ENCODE measurements around the gene DDX24.

Gene DDX24

DNA sequence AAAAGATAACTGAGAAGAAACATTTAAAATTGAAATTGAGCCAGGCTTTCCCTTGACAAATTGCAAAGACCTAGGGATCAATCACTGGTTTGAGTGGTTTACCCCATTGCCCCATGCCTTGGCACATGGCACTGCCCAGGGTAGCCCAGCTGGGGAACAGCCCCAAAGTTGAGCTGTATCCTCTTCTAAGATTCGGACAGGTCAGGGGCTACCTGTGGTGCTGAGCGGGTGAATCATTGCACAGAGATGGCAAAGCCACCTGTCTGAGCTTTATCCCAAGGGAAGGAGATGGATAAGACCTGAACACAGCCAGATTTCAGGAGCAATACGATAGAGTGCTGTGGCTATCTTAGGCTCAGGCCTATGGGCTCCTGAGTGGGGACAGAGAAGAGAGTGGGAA lies 41.4 kb upstream of the DDX24 start:
- ATAC-seq (replicated peaks) (no peak), DNase-seq (no peak)
- H3K36me3 Mint-ChIP-seq: peaks cover 23 to 28% of the 10 kb centered on the region in 2 donors
- no peak overlapping the region for H3K27ac Mint-ChIP-seq
- peaks cover 19 to 37% of the 10 kb centered on the region in 2 donors for H3K27me3 Mint-ChIP-seq
- H3K9me3 Mint-ChIP-seq: peaks cover 14 to 19% of the 10 kb centered on the region in 2 donors
- H3K4me1 Mint-ChIP-seq: peaks cover 0 to 5% of the 10 kb centered on the region in 2 donors
- no peak overlapping the region for H3K4me3 Mint-ChIP-seq

DNA sequence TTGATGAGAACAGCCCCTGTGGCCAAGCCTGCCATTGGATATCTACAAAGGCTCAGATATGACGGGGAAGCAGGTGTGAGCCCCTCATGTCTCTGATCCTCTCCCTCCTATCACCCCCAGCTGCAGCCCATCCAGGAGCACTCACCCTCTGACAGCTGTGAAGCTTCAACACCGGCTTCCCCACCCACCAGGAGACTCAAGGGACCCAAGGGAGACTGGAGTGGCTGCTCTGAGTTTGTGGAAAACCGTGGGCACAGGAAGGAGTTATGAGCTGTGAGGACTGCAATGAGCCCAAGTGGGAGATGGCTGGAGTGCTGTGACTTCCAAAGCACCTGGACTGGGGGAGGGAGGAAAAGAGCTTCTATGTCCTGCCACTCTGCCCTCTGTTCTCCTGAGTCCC lies 40.5 kb upstream of the DDX24 start:
- peaks cover 14 to 19% of the 10 kb centered on the region in 2 donors for H3K9me3 Mint-ChIP-seq
- DNase-seq: no peak
- H3K4me3 Mint-ChIP-seq: no peak overlapping the region
- peaks cover 26 to 46% of the 10 kb centered on the region in 2 donors for H3K27me3 Mint-ChIP-seq
- no peak for ATAC-seq (replicated peaks)
- H3K36me3 Mint-ChIP-seq: peaks cover 17 to 20% of the 10 kb centered on the region in 2 donors
- peaks cover 0 to 5% of the 10 kb centered on the region in 2 donors for H3K4me1 Mint-ChIP-seq
- no peak overlapping the region for H3K27ac Mint-ChIP-seq

DNA sequence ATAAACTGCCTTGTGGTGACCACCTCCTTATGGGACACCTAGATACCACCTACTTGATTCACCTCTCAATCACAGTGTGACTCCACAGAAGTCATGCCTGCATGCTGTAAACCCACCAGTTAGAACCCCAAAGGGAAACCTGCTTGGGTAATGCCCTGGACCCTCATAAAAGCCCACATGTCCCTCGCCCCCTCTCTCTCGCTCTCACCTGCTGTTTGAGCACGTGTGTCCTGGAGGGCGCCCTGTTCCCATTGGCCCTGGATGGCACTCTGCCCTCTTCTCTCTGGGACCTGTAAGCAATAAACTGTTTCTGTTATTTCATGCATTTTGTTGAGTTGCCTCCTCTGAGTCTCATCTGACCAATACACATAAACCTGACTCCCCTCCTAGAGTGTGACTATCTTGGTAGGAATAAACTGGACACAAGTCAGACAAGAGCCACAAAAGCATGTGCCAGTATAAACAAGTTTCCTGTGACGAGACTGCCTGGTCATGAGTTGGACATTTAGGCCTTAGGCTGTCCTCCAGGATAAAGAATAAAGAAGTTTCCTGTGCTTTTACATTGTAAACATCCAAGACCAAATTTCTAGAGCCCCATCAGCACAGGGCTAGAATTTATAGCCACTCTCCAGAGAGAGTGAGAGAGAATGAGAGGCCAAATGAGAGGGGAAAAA lies 39.8 kb upstream of the DDX24 start:
- Mint-ChIP-seq H3K27me3 (peaks cover 33 to 53% of the 10 kb centered on the region in 2 donors), H3K4me1 (peaks cover 0 to 5% of the 10 kb centered on the region in 2 donors)

DNA sequence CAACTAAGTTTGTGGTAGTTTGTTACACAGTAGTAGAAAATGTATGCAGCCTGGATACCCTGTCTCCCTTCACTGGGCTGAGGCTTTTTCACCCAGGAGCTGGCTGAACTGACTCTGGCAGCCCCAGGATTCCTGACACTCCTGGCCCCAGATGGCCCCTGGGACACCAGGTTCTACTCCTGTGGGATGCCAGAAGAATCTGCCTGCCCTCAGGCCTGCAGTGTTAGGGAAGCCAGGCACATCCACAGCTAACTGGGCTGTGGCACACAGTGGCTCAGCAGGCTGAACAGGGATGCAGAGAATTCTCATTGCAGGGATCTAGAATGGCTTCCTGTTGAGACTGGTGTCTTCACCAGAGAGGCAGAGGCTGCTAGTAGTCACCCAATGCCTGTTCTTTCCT lies 38.1 kb upstream of the DDX24 start:
- Mint-ChIP-seq H3K36me3 (peaks cover 12 to 18% of the 10 kb centered on the region in 2 donors), H3K9me3 (peaks cover 14 to 19% of the 10 kb centered on the region in 2 donors), H3K27ac (no peak overlapping the region), H3K27me3 (peaks cover 44 to 71% of the 10 kb centered on the region in 2 donors), H3K4me1 (no peaks in the 10 kb centered on the region), H3K4me3 (no peak overlapping the region)
- ATAC-seq (replicated peaks): no peak
- DNase-seq: no peak

More for the DNA sequence above, 39.8 kb upstream of the DDX24 start:
- DNase-seq: no peak
- no peak for ATAC-seq (replicated peaks)
- no peak overlapping the region for H3K27ac Mint-ChIP-seq
- H3K9me3 Mint-ChIP-seq: peaks cover 14 to 19% of the 10 kb centered on the region in 2 donors
- peaks cover 15 to 18% of the 10 kb centered on the region in 2 donors for H3K36me3 Mint-ChIP-seq
- H3K4me3 Mint-ChIP-seq: no peak overlapping the region

DNA sequence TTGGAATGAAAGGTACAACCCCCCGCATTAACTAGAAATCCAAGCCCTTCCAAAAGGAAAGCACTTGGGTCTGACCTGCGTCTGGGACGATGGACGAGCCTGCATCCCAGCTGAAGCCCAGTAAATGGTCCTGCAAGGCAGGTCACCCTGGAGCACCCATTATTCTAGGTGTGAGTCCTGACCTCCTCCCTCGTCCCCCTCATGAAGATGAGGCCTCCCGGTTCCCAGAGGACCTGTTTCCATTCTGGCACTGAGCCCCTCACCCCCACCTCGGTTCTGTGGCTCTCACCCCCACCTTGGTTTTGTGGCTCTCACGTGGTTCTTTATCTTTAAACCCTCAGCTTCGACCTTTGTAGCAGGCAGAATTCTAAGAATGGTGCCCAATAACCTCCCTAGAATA lies 36.9 kb upstream of the DDX24 start:
- H3K9me3 Mint-ChIP-seq: peaks cover 14 to 19% of the 10 kb centered on the region in 2 donors
- no peak overlapping the region for H3K27ac Mint-ChIP-seq
- no peaks in the 10 kb centered on the region for H3K4me1 Mint-ChIP-seq
- H3K36me3 Mint-ChIP-seq: peaks cover 12 to 13% of the 10 kb centered on the region in 2 donors
- peaks cover 47 to 77% of the 10 kb centered on the region in 2 donors for H3K27me3 Mint-ChIP-seq
- DNase-seq (no peak), ATAC-seq (replicated peaks) (no peak)
- no peak overlapping the region for H3K4me3 Mint-ChIP-seq

DNA sequence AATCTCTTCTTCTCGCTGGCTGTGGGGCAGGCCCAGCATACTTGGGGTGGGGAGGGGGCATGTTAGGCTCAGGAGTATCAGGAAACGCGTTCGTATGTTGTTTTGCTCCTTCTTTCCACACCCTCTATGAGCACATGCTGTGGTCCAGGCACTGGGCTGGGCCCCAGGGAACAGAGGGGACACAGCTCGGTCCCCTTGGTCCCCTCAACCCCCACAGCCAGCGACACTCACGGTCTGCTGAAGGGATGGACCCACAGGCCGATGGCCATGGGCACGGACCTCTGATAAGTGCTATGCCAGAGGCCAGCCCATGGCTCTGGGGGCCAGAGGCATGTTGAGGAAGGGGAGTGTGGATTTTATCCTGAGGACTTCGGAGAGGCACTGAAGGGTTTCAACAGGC lies 35.7 kb upstream of the DDX24 start:
- Mint-ChIP-seq H3K4me3 (no peak overlapping the region), H3K9me3 (peaks cover 11 to 16% of the 10 kb centered on the region in 2 donors), H3K27me3 (peaks cover 47 to 78% of the 10 kb centered on the region in 2 donors), H3K27ac (no peak overlapping the region), H3K4me1 (no peaks in the 10 kb centered on the region), H3K36me3 (peaks cover 7 to 10% of the 10 kb centered on the region in 2 donors)
- DNase-seq (no peak), ATAC-seq (replicated peaks) (no peak)

DNA sequence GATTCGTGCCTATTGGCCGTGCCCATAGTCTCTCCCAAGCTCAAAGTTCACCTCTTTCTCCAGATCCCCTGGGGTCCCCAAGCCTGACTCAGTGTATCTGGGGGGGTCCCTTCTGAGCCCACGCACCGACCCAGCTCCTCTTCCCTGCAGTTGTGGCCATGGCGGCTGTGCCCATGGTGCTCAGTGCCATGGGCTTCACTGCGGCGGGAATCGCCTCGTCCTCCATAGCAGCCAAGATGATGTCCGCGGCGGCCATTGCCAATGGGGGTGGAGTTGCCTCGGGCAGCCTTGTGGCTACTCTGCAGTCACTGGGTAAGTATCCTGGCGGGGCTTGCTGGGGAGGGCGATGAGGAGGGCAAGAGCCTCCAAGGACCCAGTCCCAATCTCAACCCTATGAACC lies 34.6 kb upstream of the DDX24 start:
- ATAC-seq (replicated peaks) (no peak), DNase-seq (no peak)
- no peaks in the 10 kb centered on the region for H3K4me1 Mint-ChIP-seq
- no peak overlapping the region for H3K4me3 Mint-ChIP-seq
- peaks cover 4 to 6% of the 10 kb centered on the region in 2 donors for H3K36me3 Mint-ChIP-seq
- peaks cover 8 to 12% of the 10 kb centered on the region in 2 donors for H3K9me3 Mint-ChIP-seq
- H3K27ac Mint-ChIP-seq: no peak overlapping the region
- peaks cover 39 to 68% of the 10 kb centered on the region in 2 donors for H3K27me3 Mint-ChIP-seq

DNA sequence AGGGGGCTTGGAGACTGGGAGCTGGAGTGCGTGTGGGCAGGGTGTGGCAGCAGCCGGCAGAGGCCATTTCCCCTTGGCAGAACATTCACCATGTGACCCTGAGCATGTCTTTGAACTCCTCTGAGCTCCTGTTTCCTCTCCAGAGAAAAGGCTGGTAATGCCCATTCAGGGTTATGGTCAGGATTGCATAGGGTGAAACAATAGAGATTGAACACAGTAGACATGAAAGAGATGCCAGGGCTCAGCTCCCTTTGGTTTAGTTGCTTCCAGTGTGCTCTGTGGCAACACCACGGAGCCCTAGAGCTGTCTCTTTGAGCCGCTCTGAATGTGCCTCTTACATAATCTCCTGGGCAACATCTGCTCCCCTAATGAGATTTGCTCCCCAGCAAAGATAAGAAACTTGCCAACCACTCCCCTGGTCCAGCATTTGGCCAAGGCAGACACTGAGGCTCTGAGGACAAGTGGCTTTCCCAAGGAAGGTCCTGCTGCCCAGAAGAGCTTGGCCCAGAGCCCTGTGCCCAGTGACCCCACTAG lies 34.1 kb upstream of the DDX24 start:
- H3K27me3 Mint-ChIP-seq: peaks cover 37 to 65% of the 10 kb centered on the region in 2 donors
- no peak overlapping the region for H3K4me3 Mint-ChIP-seq
- H3K9me3 Mint-ChIP-seq: peaks cover 5 to 9% of the 10 kb centered on the region in 2 donors
- DNase-seq (no peak), ATAC-seq (replicated peaks) (no peak)
- no peaks in the 10 kb centered on the region for H3K4me1 Mint-ChIP-seq
- H3K36me3 Mint-ChIP-seq: peaks cover 2 to 3% of the 10 kb centered on the region in 2 donors
- no peak overlapping the region for H3K27ac Mint-ChIP-seq

DNA sequence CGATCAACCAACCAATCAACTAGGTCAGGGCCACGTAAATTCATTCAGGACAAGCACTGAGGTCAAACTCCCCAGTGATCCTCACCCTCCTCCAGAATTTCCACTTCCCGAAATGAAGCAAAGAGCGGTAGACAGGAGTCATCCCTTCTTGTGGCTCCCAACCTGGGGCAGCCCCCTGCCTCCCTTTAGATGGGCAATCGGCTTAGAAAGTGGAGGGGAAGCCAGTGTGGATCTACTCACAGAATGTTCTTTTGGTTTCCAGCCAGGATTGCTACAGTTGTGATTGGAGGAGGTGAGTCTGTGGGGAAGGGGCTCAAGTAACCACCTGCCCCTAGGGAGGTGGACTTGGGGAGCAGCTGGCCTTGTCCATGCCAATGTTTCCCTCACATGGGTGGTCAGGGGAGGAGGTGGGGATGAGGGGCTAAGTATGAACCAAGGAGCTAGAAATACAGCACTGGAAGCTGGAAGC lies 33.6 kb upstream of the DDX24 start:
- no peak for DNase-seq
- H3K27me3 Mint-ChIP-seq: peaks cover 36 to 64% of the 10 kb centered on the region in 2 donors

DNA sequence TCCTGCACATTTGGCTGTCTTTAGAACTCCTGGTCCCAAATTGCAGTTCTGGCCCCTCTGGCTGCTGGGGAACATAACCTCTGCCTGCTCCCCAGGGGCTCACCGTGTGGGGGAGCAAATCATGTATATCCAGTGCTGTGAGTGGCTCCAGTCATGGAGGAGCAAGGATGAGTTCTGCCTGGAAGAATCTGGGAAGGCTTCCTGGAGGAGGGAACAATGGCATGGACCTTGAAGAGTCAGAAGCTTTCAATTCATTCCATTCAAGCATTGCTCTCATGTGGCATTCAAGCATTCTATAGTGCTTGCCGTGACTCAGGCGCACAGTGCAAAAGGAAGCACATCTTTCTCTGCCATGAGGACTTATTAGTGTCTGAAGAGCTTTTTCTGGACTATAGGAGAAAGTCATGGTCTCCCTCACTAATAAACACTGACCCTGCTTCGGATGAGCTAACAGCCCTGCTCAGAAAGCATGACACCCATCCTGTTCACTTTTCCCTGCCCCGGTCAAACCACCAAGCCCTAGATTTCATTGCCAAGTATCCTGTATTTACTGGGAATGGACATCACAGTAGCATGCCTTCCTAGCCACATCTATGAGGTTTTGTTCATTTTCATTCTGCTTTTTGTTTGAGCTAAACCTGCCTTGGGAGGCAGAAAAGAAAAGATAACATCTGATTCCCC lies 33.0 kb upstream of the DDX24 start:
- ATAC-seq (replicated peaks) (no peak), DNase-seq (no peak)
- Mint-ChIP-seq H3K4me1 (no peaks in the 10 kb centered on the region), H3K4me3 (no peak overlapping the region), H3K9me3 (no peaks in the 10 kb centered on the region), H3K36me3 (no peaks in the 10 kb centered on the region), H3K27me3 (peaks cover 33 to 60% of the 10 kb centered on the region in 2 donors), H3K27ac (no peak overlapping the region)

More for the DNA sequence above, 33.6 kb upstream of the DDX24 start:
- ATAC-seq (replicated peaks): no peak
- Mint-ChIP-seq H3K27ac (no peak overlapping the region), H3K4me3 (no peak overlapping the region), H3K9me3 (peaks cover 3 to 4% of the 10 kb centered on the region in 2 donors), H3K4me1 (no peaks in the 10 kb centered on the region), H3K36me3 (peaks cover 2 to 3% of the 10 kb centered on the region in 2 donors)

DNA sequence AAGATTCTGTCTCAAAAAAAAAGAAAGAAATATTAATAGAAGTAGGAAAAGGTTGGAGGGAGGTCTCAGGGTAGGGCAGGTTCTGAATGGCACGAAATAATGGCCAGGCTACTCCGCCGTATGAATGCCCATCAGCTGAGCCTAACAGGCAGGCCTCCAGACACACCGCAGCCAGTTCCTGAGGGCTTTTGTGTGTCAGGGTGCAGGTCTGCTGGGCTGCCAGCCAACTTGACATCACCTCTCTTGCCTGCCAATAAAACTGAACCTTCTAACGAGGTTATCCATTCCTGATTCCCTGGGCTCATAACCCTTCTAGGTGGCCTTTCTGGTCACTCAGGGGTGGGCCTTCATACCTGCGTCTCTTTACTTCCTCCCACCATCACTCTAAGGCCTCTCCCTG lies 32.5 kb upstream of the DDX24 start:
- ATAC-seq (replicated peaks): no peak

DNA sequence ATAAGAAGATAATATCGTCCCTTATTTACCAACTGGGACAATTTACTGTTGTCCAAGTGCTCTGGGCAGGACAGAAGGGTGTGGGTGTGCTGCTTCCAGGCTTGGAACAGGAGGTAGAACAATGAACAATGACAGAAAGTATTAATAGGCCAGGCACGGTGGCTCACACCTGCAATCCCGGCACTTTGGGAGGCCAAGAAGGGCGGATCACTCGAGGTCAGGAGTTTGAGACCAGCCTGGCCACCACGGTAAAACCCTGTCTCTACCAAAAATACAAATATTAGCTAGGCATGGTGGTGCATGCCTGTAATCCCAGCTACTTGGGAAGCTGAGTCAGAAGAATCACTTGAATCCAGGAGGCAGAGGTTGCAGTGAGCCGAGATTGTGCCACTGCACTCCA lies 32.1 kb upstream of the DDX24 start:
- DNase-seq (no peak), ATAC-seq (replicated peaks) (no peak)
- H3K4me3 Mint-ChIP-seq: no peak overlapping the region
- H3K27ac Mint-ChIP-seq: no peak overlapping the region
- H3K36me3 Mint-ChIP-seq: peaks cover 0 to under 1% of the 10 kb centered on the region in 2 donors
- H3K4me1 Mint-ChIP-seq: no peaks in the 10 kb centered on the region
- H3K9me3 Mint-ChIP-seq: no peaks in the 10 kb centered on the region
- H3K27me3 Mint-ChIP-seq: peaks cover 33 to 58% of the 10 kb centered on the region in 2 donors

More for the DNA sequence above, 32.5 kb upstream of the DDX24 start:
- Mint-ChIP-seq H3K4me3 (no peak overlapping the region), H3K27ac (no peak overlapping the region), H3K36me3 (no peaks in the 10 kb centered on the region), H3K27me3 (peaks cover 33 to 60% of the 10 kb centered on the region in 2 donors), H3K9me3 (no peaks in the 10 kb centered on the region), H3K4me1 (no peaks in the 10 kb centered on the region)
- no peak for DNase-seq

DNA sequence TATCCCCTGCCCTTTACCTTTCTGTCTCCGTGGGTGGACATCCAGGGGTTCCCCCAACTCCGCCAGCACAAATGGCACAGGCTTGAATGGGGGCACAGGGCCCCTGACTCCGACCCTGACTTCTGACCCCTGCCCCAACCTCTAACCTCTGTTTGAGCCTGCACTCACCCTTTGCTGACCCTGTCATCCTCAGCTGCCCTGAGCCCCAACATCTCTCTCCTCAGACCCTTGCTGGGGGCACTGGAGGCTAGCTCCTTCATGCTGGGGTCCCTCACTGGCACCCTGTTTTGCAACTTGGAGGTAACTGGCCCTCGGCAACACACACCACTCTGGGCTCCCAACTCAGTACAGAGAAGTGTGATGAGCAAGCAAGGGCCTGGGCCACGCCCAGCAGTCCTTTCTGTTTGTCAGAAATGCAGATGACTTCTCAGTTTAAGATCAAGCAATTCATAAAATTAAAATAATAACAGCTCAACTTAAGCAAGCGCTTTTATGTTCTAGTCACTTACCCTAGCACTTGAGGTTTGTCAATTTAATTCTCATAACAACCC lies 31.6 kb upstream of the DDX24 start:
- H3K4me3 Mint-ChIP-seq: no peak overlapping the region
- H3K27ac Mint-ChIP-seq: no peak overlapping the region
- H3K9me3 Mint-ChIP-seq: peaks cover 0 to 2% of the 10 kb centered on the region in 2 donors
- H3K4me1 Mint-ChIP-seq: no peaks in the 10 kb centered on the region
- ATAC-seq (replicated peaks): no peak
- H3K36me3 Mint-ChIP-seq: peaks cover 2 to 3% of the 10 kb centered on the region in 2 donors
- DNase-seq: no peak
- peaks cover 28 to 53% of the 10 kb centered on the region in 2 donors for H3K27me3 Mint-ChIP-seq

Data from stimulated activated naive B cell treated with anti-CD40 and anti-IgM and Interleukin-4, amounts not matched to agents 10 μg/mL and 1 μg/mL and 100 μg/mL, for 72 hours (primary cell).